HepG2 (cell line): Measurements from ENCODE around the gene GRIK2. TPM values are rescaled to one million over a fixed set of nuclear protein-coding genes. Genes with fewer than 3 reads are reported as not detected.

ENCODE experiments used
- ATAC-seq: fragments of 200-7000 bp; cut with Tn5 transposase; 3 replicates; pipeline ENCODE4 v1.9.1; 2020; ENCODE audit warnings: mild to moderate bottlenecking, moderate library complexity
- BruUV-seq: library from RNA; stranded (reverse); fragments of 400-500 nt; replicated peaks from 2 replicates; lab custom pipeline; 2021; lab: Mats Ljungman, UMichigan
- CTCF ChIA-PET: fragments of 300-600 bp; formaldehyde crosslinking; extraction: SDS; loops from one replicate; lab custom pipeline; 2021; ENCODE audit warnings: low total read pairs, inconsistent platforms, low intra/inter-chr PET ratio; lab: Yijun Ruan, JAX
- POLR2A ChIA-PET: fragments of 350-600 bp; sonication (Branson Sonifier 250); formaldehyde crosslinking; loops from one replicate; lab custom pipeline; 2020; ENCODE audit warnings: antibody characterized with exemption, inconsistent platforms; lab: Yijun Ruan, JAX
- DNase-seq: peaks from one replicate; pipeline ENCODE4 v3.0.0-alpha.2; 2015; ENCODE audit warnings: low spot score
- FAIRE-seq: peaks from 3 replicates; lab custom pipeline; 2011; peaks lifted over from hg19 to GRCh38; lab: Jason Lieb, UNC
- H2AFZ ChIP-seq: one replicate; pipeline ENCODE4 v1.6.1; 2011; ENCODE audit warnings: low read length, inconsistent platforms
- H3K27ac ChIP-seq: fragments of 300-600 bp; 3 replicates; pipeline ENCODE4 v1.8.0; 2011; ENCODE audit warnings: mixed run types, mild to moderate bottlenecking, mixed read lengths, low read length, inconsistent platforms; ENCODE audit not compliant: insufficient read depth; ENCODE audit errors: extremely low read length
- H3K27me3 ChIP-seq, 2 experiments: fragments of 200-600 bp in 1 of 2; 2 replicates in 1 of 2; 3 replicates in 1 of 2; pipeline versions ENCODE4 v1.6.0 to v1.8.0; 2011; ENCODE audit warnings: low read length in 2 of 2, mild to moderate bottlenecking in 2 of 2, moderate library complexity in 2 of 2, inconsistent platforms in 1 of 2; ENCODE audit not compliant: insufficient read depth in 2 of 2, control insufficient read depth in 1 of 2
- H3K36me3 ChIP-seq, 2 experiments: fragments of 200-600 bp in 1 of 2; replicated peaks in 1 of 2; 2 replicates in 1 of 2; 3 replicates in 1 of 2; pipeline versions ENCODE4 v1.5.1 to v1.8.0; 2011; ENCODE audit warnings: low read length in 2 of 2, inconsistent platforms in 1 of 2; ENCODE audit not compliant: insufficient read depth in 2 of 2, control insufficient read depth in 1 of 2
- H3K4me1 ChIP-seq: 2 replicates; pipeline ENCODE4 v1.5.1; 2012; ENCODE audit warnings: low read length, inconsistent platforms; ENCODE audit not compliant: insufficient read depth
- H3K4me2 ChIP-seq: 2 replicates; pipeline ENCODE4 v1.6.0; 2011; ENCODE audit warnings: low read depth, low read length, inconsistent platforms
- H3K4me3 ChIP-seq, 3 experiments: fragments of 200-600 bp in 1 of 3; sonication (generic), shearing (Covaris generic) in 1 of 3; replicated peaks in 1 of 3; 2 replicates each; pipeline ENCODE4 v1.5.1; 2011 to 2016; ENCODE audit warnings: low read length in 3 of 3, inconsistent platforms in 2 of 3, low read depth in 2 of 3, mild to moderate bottlenecking in 2 of 3, control low read depth in 1 of 3, mixed read lengths in 1 of 3; ENCODE audit not compliant: insufficient read depth in 1 of 3
- H3K79me2 ChIP-seq: one replicate; pipeline ENCODE4 v1.6.1; 2011; ENCODE audit warnings: low read length, inconsistent platforms; ENCODE audit not compliant: insufficient read depth
- H3K9ac ChIP-seq: 2 replicates; pipeline ENCODE4 v1.6.0; 2011; ENCODE audit warnings: mild to moderate bottlenecking, low read depth, low read length, inconsistent platforms; ENCODE audit not compliant: insufficient read depth
- H3K9me3 ChIP-seq: 2 replicates; pipeline ENCODE4 v1.5.1; 2012; ENCODE audit warnings: mild to moderate bottlenecking, low read length
- H4K20me1 ChIP-seq: 2 replicates; pipeline ENCODE4 v1.6.0; 2011; ENCODE audit warnings: inconsistent platforms, mild to moderate bottlenecking, low read length, moderate library complexity; ENCODE audit not compliant: insufficient read depth
- CEBPB ChIP-seq: IDR thresholded peaks from 2 replicates; pipeline ENCODE4 v1.6.1; 2011; ENCODE audit warnings: low read depth, low read length, improper control_type of control experiment, borderline replicate concordance
- FLYWCH1 ChIP-seq: sonication (generic); formaldehyde crosslinking; IDR thresholded peaks from 2 replicates; pipeline ENCODE4 v1.8.1; 2023; ENCODE audit warnings: mild to moderate bottlenecking, missing genetic modification reagents
- KLF16 ChIP-seq, 2 experiments: sonication (generic) in 1 of 2; formaldehyde crosslinking in 1 of 2; IDR thresholded peaks; 2 replicates each; pipeline versions ENCODE4 v1.6.1 to v1.8.0; 2016 to 2023; ENCODE audit warnings: missing genetic modification reagents in 2 of 2, missing compliant biosample characterization in 1 of 2
- PRDM4 ChIP-seq: sonication (generic); formaldehyde crosslinking; IDR thresholded peaks from 2 replicates; pipeline ENCODE4 v1.9.0; 2021; ENCODE audit warnings: missing genetic modification reagents, borderline replicate concordance
- RFXAP ChIP-seq: sonication (generic); formaldehyde crosslinking; IDR thresholded peaks from 2 replicates; pipeline ENCODE4 v1.4.0; 2020; ENCODE audit warnings: missing genetic modification reagents, borderline replicate concordance
- SMARCE1 ChIP-seq: fragments of 450-650 bp; IDR thresholded peaks from 2 replicates; pipeline ENCODE4 v1.6.1; 2017; ENCODE audit warnings: borderline replicate concordance
- ZNF496 ChIP-seq: sonication (generic); formaldehyde crosslinking; IDR thresholded peaks from 2 replicates; pipeline ENCODE4 v1.8.1; 2023; ENCODE audit warnings: mild to moderate bottlenecking, moderate library complexity, missing genetic modification reagents; ENCODE audit not compliant: insufficient replicate concordance
- ZNF547 ChIP-seq: sonication (generic); formaldehyde crosslinking; IDR thresholded peaks from 2 replicates; pipeline ENCODE4 v1.5.1; 2020; ENCODE audit warnings: mild to moderate bottlenecking, missing genetic modification reagents
- ZNF589 ChIP-seq: sonication (generic); formaldehyde crosslinking; conservative IDR thresholded peaks from 2 replicates; pipeline ENCODE4 v1.8.0; 2022; ENCODE audit warnings: mild to moderate bottlenecking, moderate library complexity, missing genetic modification reagents
- ZSCAN9 ChIP-seq: IDR thresholded peaks from 2 replicates; pipeline ENCODE4 v1.6.1; 2016; ENCODE audit warnings: borderline replicate concordance
- WGBS: methylation state at CpG from one replicate; pipeline ENCODE4 v1.1.6; 2017; ENCODE audit warnings: low lambda C conversion rate; 5-methylcytosine and 5-hydroxymethylcytosine counted together
- in situ Hi-C: cut with HindIII; loops from 2 replicates; pipeline ENCODE4 v1.10.0; 2017; ENCODE audit warnings: low pct_unique_long_range_greater_than_20kb; ENCODE audit not compliant: extremely low pct_ligation_motif_present
- intact Hi-C: fragments of 100-400 bp; cut with micrococcal nuclease; formaldehyde crosslinking; loops from one replicate; pipeline ENCODE4 v1.10.0; 2022; ENCODE audit not compliant: unreplicated experiment
- polyA plus RNA-seq, 8 experiments: library from polyadenylated mRNA; depleted of rRNA in 3 of 8; stranded (reverse) in 7 of 8; unstranded in 1 of 8; fragments of >200 nt; fragmentation: Illumina TruSeq in 4 of 8; extraction: Trizol in 4 of 8; gene quantifications; 2 replicates each; pipeline versions ENCODE4 v1.2.1 to v1.2.3, GENCODE V29; 2011 to 2016; ENCODE audit warnings: low read depth in 4 of 8, missing spikeins in 1 of 8, mixed read lengths in 1 of 8; ENCODE audit not compliant: insufficient read depth in 1 of 8
- total RNA-seq, 5 experiments: library from RNA; depleted of rRNA; stranded (reverse); fragments of >200 nt; fragmentation: Illumina TruSeq; extraction: Trizol; gene quantifications; 2 replicates each; pipeline ENCODE4 v1.2.3, GENCODE V29; 2016; ENCODE audit warnings: low read depth in 1 of 5
- TF ChIP-seq, protein P1 (sequence below), 2 experiments: sonication (generic) in 1 of 2; formaldehyde crosslinking in 1 of 2; IDR thresholded peaks; 2 replicates each; pipeline versions ENCODE4 v1.4.0 to v1.6.1; 2018 to 2020; ENCODE audit warnings: missing genetic modification reagents in 2 of 2, borderline replicate concordance in 1 of 2, low read depth in 1 of 2, mild to moderate bottlenecking in 1 of 2, missing biosample characterization in 1 of 2
- TF ChIP-seq, protein P2 (sequence below): sonication (generic); formaldehyde crosslinking; IDR thresholded peaks from 2 replicates; pipeline ENCODE4 v1.8.0; 2022; ENCODE audit warnings: missing genetic modification reagents, low read depth, mild to moderate bottlenecking, borderline replicate concordance
- TF ChIP-seq, protein P3 (sequence below): IDR thresholded peaks from 2 replicates; pipeline ENCODE4 v1.6.1; 2016; ENCODE audit warnings: missing biosample characterization, missing genetic modification reagents, low read depth

GRIK2 gene
- total and polyA plus RNA-seq, 2 of the 13 experiments (the other 11 are each of a cell fraction or from before 2014, with no cell fraction given): not detected

DNA sequence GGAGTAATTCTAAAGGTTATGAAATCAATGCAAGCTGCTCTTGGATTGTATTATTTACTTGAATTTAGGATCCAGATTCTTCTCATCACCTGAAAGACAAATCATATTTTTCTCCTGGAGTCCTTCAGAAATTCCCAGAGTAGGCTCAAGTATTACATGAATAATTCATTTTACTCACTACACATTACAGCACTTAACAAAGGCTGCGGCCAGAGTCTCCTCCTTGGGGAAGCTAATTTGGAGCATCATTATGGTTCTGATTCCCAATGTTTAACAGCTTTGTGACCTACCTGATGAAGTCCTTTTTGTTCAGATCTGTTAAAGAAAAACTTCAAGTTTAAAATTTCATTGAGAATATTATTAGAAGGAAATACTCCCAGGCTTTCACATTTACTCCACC lies 28.7 kb downstream of the GRIK2 start:
- Histone ChIP-seq H3K4me3 (no peak overlapping the region), H3K9me3 (no peaks in the 10 kb centered on the region), H3K79me2 (no peaks in the 10 kb centered on the region), H2AFZ (no peak overlapping the region), H3K4me2 (no peak overlapping the region), H3K27me3 (no peaks in the 10 kb centered on the region), H3K27ac (no peak overlapping the region), H3K4me1 (no peaks in the 10 kb centered on the region), H3K9ac (no peak overlapping the region), H3K36me3 (no peaks in the 10 kb centered on the region), H4K20me1 (no peaks in the 10 kb centered on the region)
- in situ Hi-C loops: no loop called here
- ChIA-PET CTCF (no interaction called here), POLR2A (no interaction called here)
- ATAC-seq (no peak), DNase-seq (no peak), FAIRE-seq (no peak)
- intact Hi-C loops: no loop called here
- WGBS: 6% methylated on average over 1 of the region's 1 CpG
- no TSS peak for BruUV-seq
- TF ChIP-seq KLF16 (CRISPR knock-in tag; IDR thresholded peaks at IDR 0.05): no peak
- TF ChIP-seq SMARCE1: no peak
- TF ChIP-seq, protein P1, sequence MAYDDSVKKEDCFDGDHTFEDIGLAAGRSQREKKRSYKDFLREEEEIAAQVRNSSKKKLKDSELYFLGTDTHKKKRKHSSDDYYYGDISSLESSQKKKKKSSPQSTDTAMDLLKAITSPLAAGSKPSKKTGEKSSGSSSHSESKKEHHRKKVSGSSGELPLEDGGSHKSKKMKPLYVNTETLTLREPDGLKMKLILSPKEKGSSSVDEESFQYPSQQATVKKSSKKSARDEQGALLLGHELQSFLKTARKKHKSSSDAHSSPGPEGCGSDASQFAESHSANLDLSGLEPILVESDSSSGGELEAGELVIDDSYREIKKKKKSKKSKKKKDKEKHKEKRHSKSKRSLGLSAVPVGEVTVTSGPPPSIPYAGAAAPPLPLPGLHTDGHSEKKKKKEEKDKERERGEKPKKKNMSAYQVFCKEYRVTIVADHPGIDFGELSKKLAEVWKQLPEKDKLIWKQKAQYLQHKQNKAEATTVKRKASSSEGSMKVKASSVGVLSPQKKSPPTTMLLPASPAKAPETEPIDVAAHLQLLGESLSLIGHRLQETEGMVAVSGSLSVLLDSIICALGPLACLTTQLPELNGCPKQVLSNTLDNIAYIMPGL (CRISPR knock-in tag; IDR thresholded peaks at IDR 0.05; ENCODE audit: borderline replicate concordance in 1 of 2, low read depth in 1 of 2): no peak
- no peak for TF ChIP-seq PRDM4 (CRISPR knock-in tag)
- no peak for TF ChIP-seq CEBPB
- no peak for TF ChIP-seq ZNF547 (CRISPR knock-in tag)
- TF ChIP-seq ZSCAN9 (CRISPR knock-in tag): no peak
- TF ChIP-seq RFXAP: no peak
- TF ChIP-seq FLYWCH1 (CRISPR knock-in tag): no peak
- TF ChIP-seq ZNF589 (CRISPR knock-in tag): no peak
- TF ChIP-seq, protein P2, sequence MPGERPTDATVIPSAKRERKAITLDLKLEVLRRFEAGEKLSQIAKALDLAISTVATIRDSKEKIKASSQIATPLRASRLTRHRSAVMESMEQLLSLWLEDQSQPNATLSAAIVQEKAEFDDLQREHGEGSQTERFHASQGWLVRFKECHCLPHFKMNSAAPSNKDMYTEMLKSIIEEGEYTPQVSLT (CRISPR knock-in tag): no peak
- no peak for TF ChIP-seq ZNF496 (CRISPR knock-in tag)
- TF ChIP-seq, protein P3, sequence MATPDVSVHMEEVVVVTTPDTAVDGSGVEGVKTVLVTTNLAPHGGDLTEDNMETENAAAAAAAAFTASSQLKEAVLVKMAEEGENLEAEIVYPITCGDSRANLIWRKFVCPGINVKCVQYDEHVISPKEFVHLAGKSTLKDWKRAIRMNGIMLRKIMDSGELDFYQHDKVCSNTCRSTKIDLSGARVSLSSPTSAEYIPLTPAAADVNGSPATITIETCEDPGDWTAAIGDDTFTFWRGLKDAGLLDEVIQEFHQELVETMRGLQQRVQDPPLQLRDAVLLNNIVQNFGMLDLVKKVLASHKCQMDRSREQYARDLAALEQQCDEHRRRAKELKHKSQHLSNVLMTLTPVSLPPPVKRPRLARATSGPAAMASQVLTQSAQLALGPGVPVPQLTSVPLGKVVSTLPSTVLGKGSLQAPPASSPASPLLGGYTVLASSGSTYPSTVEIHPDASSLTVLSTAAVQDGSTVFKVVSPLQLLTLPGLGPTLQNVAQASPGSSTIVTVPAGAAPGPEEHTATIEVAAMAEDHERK (CRISPR knock-in tag): no peak
